Measurements from ENCODE around the gene PODXL.

PODXL gene

GRCh38 chr7:131504157-131504899, 52.1 kb downstream of the PODXL start:
- Histone ChIP-seq H3K9me2 (ENCODE audit: low read depth, low read length) (no peaks in the 10 kb centered on the region), H3K27me3 (ENCODE audit: insufficient read depth, low read length) (no peaks in the 10 kb centered on the region), H2AFZ (ENCODE audit: low read length) (no peak overlapping the region), H3F3A (ENCODE audit: insufficient read depth, low read length) (no peaks in the 10 kb centered on the region; the same call in 1 of the 2 replicates), H3K9me3 (ENCODE audit: low read length) (no peaks in the 10 kb centered on the region), H3K27ac (ENCODE audit: low read depth, low read length, poor library complexity, severe bottlenecking) (no peak overlapping the region), H3K36me3 (ENCODE audit: insufficient read depth, low read length) (no peaks in the 10 kb centered on the region), H3K79me2 (ENCODE audit: insufficient read depth, low read length) (no peaks in the 10 kb centered on the region), H3K9ac (ENCODE audit: low read length) (no peak overlapping the region), H4K20me1 (ENCODE audit: insufficient read depth, low read length) (no peaks in the 10 kb centered on the region), H3K4me2 (ENCODE audit: low read length) (no peak overlapping the region), H3K4me1 (ENCODE audit: insufficient read depth, low read length, severe bottlenecking) (no peaks in the 10 kb centered on the region), H3K4me3 (ENCODE audit: low read depth, low read length, poor library complexity, severe bottlenecking) (no peak overlapping the region)
- TF ChIP-seq CTCF (IDR thresholded peaks at IDR 0.05; ENCODE audit: low read length) (no peak), EZH2 (IDR thresholded peaks at IDR 0.05; ENCODE audit: borderline replicate concordance, low read length) (no peak)

GRCh38 chr7:131503639-131504038, 52.8 kb downstream of the PODXL start:
- no peaks in the 10 kb centered on the region for H3K79me2 ChIP-seq (ENCODE audit: insufficient read depth, low read length)

GRCh38 chr7:131502810-131503508, 53.5 kb downstream of the PODXL start:
- no peak overlapping the region for H2AFZ ChIP-seq (ENCODE audit: low read length)
- no peaks in the 10 kb centered on the region for H3K9me2 ChIP-seq (ENCODE audit: low read depth, low read length)
- H3K4me1 ChIP-seq (ENCODE audit: insufficient read depth, low read length, severe bottlenecking), result no peaks in the 10 kb centered on the region
- H4K20me1 ChIP-seq (ENCODE audit: insufficient read depth, low read length), result no peaks in the 10 kb centered on the region
- no peak overlapping the region for H3K4me2 ChIP-seq (ENCODE audit: low read length)
- H3F3A ChIP-seq (ENCODE audit: insufficient read depth, low read length), result no peaks in the 10 kb centered on the region; the same call in 1 of the 2 replicates
- H3K9me3 ChIP-seq (ENCODE audit: low read length), result no peaks in the 10 kb centered on the region
- H3K9ac ChIP-seq (ENCODE audit: low read length), result no peak overlapping the region
- TF ChIP-seq CTCF (IDR thresholded peaks at IDR 0.05; ENCODE audit: low read length), result no peak
- TF ChIP-seq EZH2 (IDR thresholded peaks at IDR 0.05; ENCODE audit: borderline replicate concordance, low read length), result no peak
- no peaks in the 10 kb centered on the region for H3K27me3 ChIP-seq (ENCODE audit: insufficient read depth, low read length)
- no peak overlapping the region for H3K27ac ChIP-seq (ENCODE audit: low read depth, low read length, poor library complexity, severe bottlenecking)
- H3K79me2 ChIP-seq (ENCODE audit: insufficient read depth, low read length), result no peaks in the 10 kb centered on the region
- 0 out of 2 replicates have a peak, but pooled peaks cover under 1% of the 10 kb centered on the region for H3K36me3 ChIP-seq (ENCODE audit: insufficient read depth, low read length)
- no peak overlapping the region for H3K4me3 ChIP-seq (ENCODE audit: low read depth, low read length, poor library complexity, severe bottlenecking)

More at GRCh38 chr7:131503639-131504038, 52.8 kb downstream of the PODXL start:
- Histone ChIP-seq H4K20me1 (ENCODE audit: insufficient read depth, low read length) (no peaks in the 10 kb centered on the region), H3K9me3 (ENCODE audit: low read length) (no peaks in the 10 kb centered on the region), H3K4me1 (ENCODE audit: insufficient read depth, low read length, severe bottlenecking) (no peaks in the 10 kb centered on the region), H3K27ac (ENCODE audit: low read depth, low read length, poor library complexity, severe bottlenecking) (no peak overlapping the region), H3K9ac (ENCODE audit: low read length) (no peak overlapping the region), H3K4me2 (ENCODE audit: low read length) (no peak overlapping the region), H3K36me3 (ENCODE audit: insufficient read depth, low read length) (no peaks in the 10 kb centered on the region), H3K9me2 (ENCODE audit: low read depth, low read length) (no peaks in the 10 kb centered on the region), H3F3A (ENCODE audit: insufficient read depth, low read length) (no peaks in the 10 kb centered on the region; the same call in 1 of the 2 replicates), H3K4me3 (ENCODE audit: low read depth, low read length, poor library complexity, severe bottlenecking) (no peak overlapping the region), H2AFZ (ENCODE audit: low read length) (no peak overlapping the region), H3K27me3 (ENCODE audit: insufficient read depth, low read length) (no peaks in the 10 kb centered on the region)
- TF ChIP-seq EZH2 (IDR thresholded peaks at IDR 0.05; ENCODE audit: borderline replicate concordance, low read length), result no peak
- no peak for TF ChIP-seq CTCF (IDR thresholded peaks at IDR 0.05; ENCODE audit: low read length)
